ENCODE results near the gene MGAT1. TPM values are rescaled to one million over a fixed set of nuclear protein-coding genes. Genes with fewer than 3 reads are reported as not detected.

The MGAT1 gene
- total RNA-seq, 2 experiments from 2014 or later: 161 to 171 TPM

GRCh38 chr5:180848265-180848664, 45.7 kb upstream of the MGAT1 start:
- Mint-ChIP-seq H3K27me3 (no peaks in the 10 kb centered on the region), H3K27ac (no peak overlapping the region), H3K4me3 (no peak overlapping the region), H3K36me3 (ENCODE audit: low read depth) (peaks cover 67% of the 10 kb centered on the region), H3K9me3 (peaks cover 36% of the 10 kb centered on the region), H3K4me1 (ENCODE audit: low read depth) (peaks cover 5% of the 10 kb centered on the region)
- CTCF ChIA-PET: interaction anchor here (1.3 kb wide), 2 partner anchors 10 to 18 kb away, joined by 3 to 4 read pairs; no protein-coding TSS in a partner anchor
- ATAC-seq (no peak), DNase-seq (no peak)
- intact Hi-C loops (cut with micrococcal nuclease): no loop called here
- no peak for TF ChIP-seq CTCF (IDR thresholded peaks at IDR 0.05)
- POLR2A ChIA-PET: no interaction called here

GRCh38 chr5:180847026-180847425, 44.4 kb upstream of the MGAT1 start:
- H3K36me3 Mint-ChIP-seq (ENCODE audit: low read depth): peaks cover 56% of the 10 kb centered on the region
- ChIA-PET CTCF (interaction anchor here (0.9 to 1.3 kb wide), 2 partner anchors 9 to 53 kb away, joined by 3 read pairs; no protein-coding TSS in a partner anchor), POLR2A (no interaction called here)
- peaks cover 36% of the 10 kb centered on the region for H3K9me3 Mint-ChIP-seq
- ATAC-seq (no peak), DNase-seq (no peak)
- H3K4me3 Mint-ChIP-seq: no peak overlapping the region
- H3K27me3 Mint-ChIP-seq: no peaks in the 10 kb centered on the region
- no peak overlapping the region for H3K27ac Mint-ChIP-seq
- no peak for TF ChIP-seq CTCF (IDR thresholded peaks at IDR 0.05)
- intact Hi-C loops (cut with micrococcal nuclease): no loop called here
- H3K4me1 Mint-ChIP-seq (ENCODE audit: low read depth): peaks cover 5% of the 10 kb centered on the region

GRCh38 chr5:180844858-180845257, 42.3 kb upstream of the MGAT1 start:
- Mint-ChIP-seq H3K9me3 (peaks cover 22% of the 10 kb centered on the region), H3K4me3 (no peak overlapping the region), H3K4me1 (ENCODE audit: low read depth) (peaks cover 5% of the 10 kb centered on the region), H3K27ac (no peak overlapping the region), H3K36me3 (ENCODE audit: low read depth) (peaks cover 36% of the 10 kb centered on the region), H3K27me3 (no peaks in the 10 kb centered on the region)
- intact Hi-C loops (cut with micrococcal nuclease): no loop called here
- ChIA-PET POLR2A (no interaction called here), CTCF (no interaction called here)
- TF ChIP-seq CTCF (IDR thresholded peaks at IDR 0.05): no peak
- ATAC-seq: no peak
- DNase-seq: no peak

GRCh38 chr5:180844432-180844831, 41.8 kb upstream of the MGAT1 start:
- POLR2A ChIA-PET: no interaction called here
- Mint-ChIP-seq H3K4me3 (no peak overlapping the region), H3K4me1 (ENCODE audit: low read depth) (peaks cover 5% of the 10 kb centered on the region), H3K27ac (no peak overlapping the region), H3K9me3 (peaks cover 17% of the 10 kb centered on the region), H3K36me3 (ENCODE audit: low read depth) (peaks cover 31% of the 10 kb centered on the region), H3K27me3 (no peaks in the 10 kb centered on the region)
- DNase-seq (no peak), ATAC-seq (no peak)
- intact Hi-C loops (cut with micrococcal nuclease): no loop called here
- TF ChIP-seq CTCF (IDR thresholded peaks at IDR 0.05): no peak
- CTCF ChIA-PET: no interaction called here

- Mint-ChIP-seq H3K36me3 (ENCODE audit: low read depth) (peaks cover 17% of the 10 kb centered on the region), H3K27me3 (no peaks in the 10 kb centered on the region), H3K4me3 (no peak overlapping the region), H3K4me1 (ENCODE audit: low read depth) (peaks cover 5% of the 10 kb centered on the region), H3K27ac (no peak overlapping the region), H3K9me3 (peaks cover 2% of the 10 kb centered on the region)
- POLR2A ChIA-PET: interaction anchor here (0.9 to 1.4 kb wide), 2 partner anchors 9 to 14 kb away, joined by 3 to 5 read pairs; no protein-coding TSS in a partner anchor
- intact Hi-C loops (cut with micrococcal nuclease): loop anchor here (5.0 kb wide), 1 partner anchor 38 kb away; the partner anchor contains the start of gene MGAT1
- no peak for ATAC-seq
- no peak for TF ChIP-seq CTCF (IDR thresholded peaks at IDR 0.05)
- CTCF ChIA-PET: interaction anchor here (0.8 kb wide), 1 partner anchor 22 kb away, joined by 3 read pairs; no protein-coding TSS in a partner anchor
- DNase-seq: no peak
Observed at GRCh38 chr5:180839935-180840334, 37.3 kb upstream of the MGAT1 start.

All from activated CD8-positive, alpha-beta T cell treated with anti-CD3 and anti-CD28 coated beads for 36 hours (primary cell).